ENCODE results near the gene DCLK3.

Gene DCLK3

GRCh38 chr3:36669764-36670163 is 94.6 kb downstream of the DCLK3 start:
- no peak for DNase-seq (ENCODE audit: low read depth)

GRCh38 chr3:36666166-36666565 is 98.2 kb downstream of the DCLK3 start:
- no peak for DNase-seq (ENCODE audit: low read depth)

GRCh38 chr3:36663666-36664291 is 100.6 kb downstream of the DCLK3 start:
- DNase-seq (ENCODE audit: low read depth) = no peak

GRCh38 chr3:36662626-36663025 is 101.7 kb downstream of the DCLK3 start:
- no peak for DNase-seq (ENCODE audit: low read depth)
